Stimulated activated memory B cell treated with anti-CD40 and anti-IgM and Interleukin-4, amounts not matched to agents 10 μg/mL and 1 μg/mL and 100 μg/mL, for 72 hours (primary cell): ENCODE measurements around the gene ARL5B.

Experiments
- ATAC-seq: fragments of 150-1000 bp; cut with Tn5 transposase; 2 replicates; pipeline ENCODE4 v1.10.0; 2021
- H3K27ac Mint-ChIP-seq: one replicate; pipeline ENCODE4 v1.8.0; 2022; ENCODE audit warnings: mild to moderate bottlenecking, mixed read lengths
- H3K27me3 Mint-ChIP-seq: one replicate; pipeline ENCODE4 v1.8.0; 2022; ENCODE audit warnings: mixed read lengths
- H3K36me3 Mint-ChIP-seq: one replicate; pipeline ENCODE4 v1.8.0; 2022; ENCODE audit warnings: mixed read lengths
- H3K4me1 Mint-ChIP-seq: one replicate; pipeline ENCODE4 v1.8.0; 2022; ENCODE audit warnings: mixed read lengths
- H3K4me3 Mint-ChIP-seq: one replicate; pipeline ENCODE4 v1.8.0; 2022; ENCODE audit warnings: mild to moderate bottlenecking, moderate library complexity, mixed read lengths
- H3K9me3 Mint-ChIP-seq: one replicate; pipeline ENCODE4 v1.8.0; 2022; ENCODE audit warnings: mixed read lengths

Gene ARL5B

DNA sequence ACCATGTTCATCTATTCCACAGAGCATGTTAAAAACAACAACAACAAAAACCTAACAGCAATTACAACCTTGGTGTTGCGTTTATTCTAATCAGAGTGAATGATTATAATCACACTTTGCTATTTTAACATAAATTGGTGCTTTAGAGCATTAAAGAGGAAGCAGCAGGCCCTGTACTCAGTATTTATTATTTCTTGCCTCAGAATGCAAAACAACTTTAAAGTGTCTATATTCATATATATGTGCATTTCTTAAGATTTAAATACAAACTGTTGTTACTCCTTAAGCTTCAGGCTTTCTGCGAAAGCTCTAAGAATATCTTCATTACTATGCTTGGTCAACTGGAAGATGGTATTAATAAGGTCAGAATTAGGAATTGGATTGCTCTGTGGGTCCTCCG, 21.5 kb downstream of the ARL5B start:
- no peaks in the 10 kb centered on the region for H3K9me3 Mint-ChIP-seq
- no peaks in the 10 kb centered on the region for H3K4me1 Mint-ChIP-seq
- no peak overlapping the region for H3K27ac Mint-ChIP-seq
- H3K27me3 Mint-ChIP-seq, result no peaks in the 10 kb centered on the region
- peaks cover 16% of the 10 kb centered on the region for H3K36me3 Mint-ChIP-seq
- ATAC-seq, result no peak
- H3K4me3 Mint-ChIP-seq, result no peak overlapping the region

- H3K9me3 Mint-ChIP-seq, result no peaks in the 10 kb centered on the region
- peaks cover 16% of the 10 kb centered on the region for H3K36me3 Mint-ChIP-seq
- no peaks in the 10 kb centered on the region for H3K4me1 Mint-ChIP-seq
- no peak overlapping the region for H3K27ac Mint-ChIP-seq
- no peak for ATAC-seq
- H3K4me3 Mint-ChIP-seq, result no peak overlapping the region
- H3K27me3 Mint-ChIP-seq, result no peaks in the 10 kb centered on the region
Measured at GRCh38 chr10:18681366-18681765, 22.1 kb downstream of the ARL5B start.

DNA sequence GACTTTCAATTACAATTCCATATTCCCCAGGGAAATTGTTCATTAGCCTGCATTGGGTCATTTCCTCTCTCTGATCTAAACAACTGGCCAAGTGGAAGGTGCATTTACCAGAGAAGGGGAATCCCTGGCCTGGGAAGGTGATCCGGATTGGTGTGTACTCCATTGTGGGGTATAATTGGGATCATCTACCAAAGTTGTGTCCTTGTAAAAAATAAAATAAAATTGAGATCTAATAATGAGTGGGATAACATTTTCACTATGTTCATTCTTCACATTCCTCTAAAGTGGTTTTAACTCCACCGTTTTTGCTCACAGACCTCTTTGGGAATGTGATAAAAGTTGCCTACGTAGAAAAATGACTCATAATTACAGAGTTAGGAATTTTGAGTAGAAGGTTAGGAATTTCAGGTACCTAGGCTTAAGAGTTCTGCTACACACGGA, 22.8 kb downstream of the ARL5B start:
- no peaks in the 10 kb centered on the region for H3K4me1 Mint-ChIP-seq
- ATAC-seq, result no peak

GRCh38 chr10:18683427-18683826, 24.2 kb downstream of the ARL5B start:
- no peaks in the 10 kb centered on the region for H3K9me3 Mint-ChIP-seq
- ATAC-seq, result no peak
- peaks cover 16% of the 10 kb centered on the region for H3K36me3 Mint-ChIP-seq
- H3K27me3 Mint-ChIP-seq, result peaks cover under 1% of the 10 kb centered on the region
- no peak overlapping the region for H3K4me3 Mint-ChIP-seq
- no peak overlapping the region for H3K27ac Mint-ChIP-seq
- no peaks in the 10 kb centered on the region for H3K4me1 Mint-ChIP-seq

More for the DNA sequence above, 22.8 kb downstream of the ARL5B start:
- no peaks in the 10 kb centered on the region for H3K27me3 Mint-ChIP-seq
- H3K36me3 Mint-ChIP-seq, result peaks cover 16% of the 10 kb centered on the region
- H3K4me3 Mint-ChIP-seq, result no peak overlapping the region
- H3K27ac Mint-ChIP-seq, result no peak overlapping the region
- no peaks in the 10 kb centered on the region for H3K9me3 Mint-ChIP-seq

DNA sequence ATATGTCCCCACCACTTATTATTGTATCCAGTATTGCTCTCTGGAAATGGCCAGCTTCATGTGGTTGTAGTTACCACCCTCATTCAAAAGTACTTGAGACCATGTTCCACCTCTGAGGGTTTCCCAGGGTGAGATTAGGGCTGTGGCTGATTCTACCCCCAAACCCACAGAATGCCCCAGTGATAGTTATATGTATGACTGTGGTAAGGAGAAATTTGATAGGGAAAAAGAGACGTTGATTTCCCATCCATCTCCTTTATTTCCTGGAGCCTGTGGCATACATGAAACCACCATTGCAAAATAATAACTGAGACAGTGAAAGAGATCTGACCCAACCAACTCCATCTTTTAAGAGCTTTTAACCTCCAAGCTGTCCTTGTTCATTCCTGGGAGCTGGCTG, 25.2 kb downstream of the ARL5B start:
- no peaks in the 10 kb centered on the region for H3K9me3 Mint-ChIP-seq
- ATAC-seq, result no peak
- peaks cover 16% of the 10 kb centered on the region for H3K36me3 Mint-ChIP-seq
- no peak overlapping the region for H3K4me3 Mint-ChIP-seq
- no peak overlapping the region for H3K27ac Mint-ChIP-seq
- H3K4me1 Mint-ChIP-seq, result no peaks in the 10 kb centered on the region
- peaks cover 11% of the 10 kb centered on the region for H3K27me3 Mint-ChIP-seq

GRCh38 chr10:18684953-18685352, 25.7 kb downstream of the ARL5B start:
- no peak for ATAC-seq
- Mint-ChIP-seq H3K27ac (no peak overlapping the region), H3K4me3 (no peak overlapping the region), H3K27me3 (peaks cover 12% of the 10 kb centered on the region), H3K4me1 (no peaks in the 10 kb centered on the region), H3K9me3 (no peaks in the 10 kb centered on the region), H3K36me3 (peaks cover 16% of the 10 kb centered on the region)

DNA sequence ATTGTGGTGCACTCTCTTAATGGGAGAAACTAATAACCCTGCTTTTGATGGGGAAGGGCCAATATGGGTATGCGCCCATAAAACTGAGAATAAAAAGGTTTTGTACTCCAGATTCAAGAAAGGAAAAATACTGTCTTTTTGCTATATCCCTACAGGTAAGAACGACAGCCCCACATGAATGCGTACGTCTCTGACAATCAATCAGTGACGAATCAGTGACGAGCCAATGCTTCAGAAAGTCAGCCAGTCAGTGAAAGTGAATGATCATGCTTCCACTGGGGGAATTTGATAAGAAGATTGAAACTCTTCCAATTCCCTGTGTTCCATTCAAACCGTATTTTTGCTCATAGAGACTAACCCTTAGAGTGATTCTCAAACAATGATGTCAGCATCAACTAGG, 26.3 kb downstream of the ARL5B start:
- no peak for ATAC-seq
- Mint-ChIP-seq H3K4me1 (no peaks in the 10 kb centered on the region), H3K9me3 (no peaks in the 10 kb centered on the region), H3K27ac (no peak overlapping the region), H3K4me3 (no peak overlapping the region), H3K36me3 (peaks cover 16% of the 10 kb centered on the region), H3K27me3 (peaks cover 12% of the 10 kb centered on the region)

- Mint-ChIP-seq H3K36me3 (peaks cover 11% of the 10 kb centered on the region), H3K27ac (no peak overlapping the region), H3K27me3 (peaks cover 12% of the 10 kb centered on the region), H3K4me1 (no peaks in the 10 kb centered on the region), H3K9me3 (no peaks in the 10 kb centered on the region), H3K4me3 (no peak overlapping the region)
- ATAC-seq, result no peak
Measured at GRCh38 chr10:18687195-18687594, 28.0 kb downstream of the ARL5B start.

GRCh38 chr10:18687706-18688105, 28.5 kb downstream of the ARL5B start:
- no peak for ATAC-seq
- H3K4me3 Mint-ChIP-seq, result no peak overlapping the region
- H3K36me3 Mint-ChIP-seq, result peaks cover 8% of the 10 kb centered on the region
- peaks cover 12% of the 10 kb centered on the region for H3K27me3 Mint-ChIP-seq
- H3K9me3 Mint-ChIP-seq, result no peaks in the 10 kb centered on the region
- H3K27ac Mint-ChIP-seq, result no peak overlapping the region
- H3K4me1 Mint-ChIP-seq, result no peaks in the 10 kb centered on the region

GRCh38 chr10:18689498-18689897, 30.3 kb downstream of the ARL5B start:
- H3K4me3 Mint-ChIP-seq, result no peak overlapping the region
- peaks cover 12% of the 10 kb centered on the region for H3K27me3 Mint-ChIP-seq
- no peaks in the 10 kb centered on the region for H3K36me3 Mint-ChIP-seq
- H3K4me1 Mint-ChIP-seq, result no peaks in the 10 kb centered on the region
- H3K9me3 Mint-ChIP-seq, result no peaks in the 10 kb centered on the region
- no peak for ATAC-seq
- H3K27ac Mint-ChIP-seq, result no peak overlapping the region

GRCh38 chr10:18690541-18690940, 31.3 kb downstream of the ARL5B start:
- no peak for ATAC-seq
- Mint-ChIP-seq H3K9me3 (no peaks in the 10 kb centered on the region), H3K27ac (no peak overlapping the region), H3K4me1 (no peaks in the 10 kb centered on the region), H3K36me3 (no peaks in the 10 kb centered on the region), H3K4me3 (no peak overlapping the region), H3K27me3 (peaks cover 12% of the 10 kb centered on the region)

DNA sequence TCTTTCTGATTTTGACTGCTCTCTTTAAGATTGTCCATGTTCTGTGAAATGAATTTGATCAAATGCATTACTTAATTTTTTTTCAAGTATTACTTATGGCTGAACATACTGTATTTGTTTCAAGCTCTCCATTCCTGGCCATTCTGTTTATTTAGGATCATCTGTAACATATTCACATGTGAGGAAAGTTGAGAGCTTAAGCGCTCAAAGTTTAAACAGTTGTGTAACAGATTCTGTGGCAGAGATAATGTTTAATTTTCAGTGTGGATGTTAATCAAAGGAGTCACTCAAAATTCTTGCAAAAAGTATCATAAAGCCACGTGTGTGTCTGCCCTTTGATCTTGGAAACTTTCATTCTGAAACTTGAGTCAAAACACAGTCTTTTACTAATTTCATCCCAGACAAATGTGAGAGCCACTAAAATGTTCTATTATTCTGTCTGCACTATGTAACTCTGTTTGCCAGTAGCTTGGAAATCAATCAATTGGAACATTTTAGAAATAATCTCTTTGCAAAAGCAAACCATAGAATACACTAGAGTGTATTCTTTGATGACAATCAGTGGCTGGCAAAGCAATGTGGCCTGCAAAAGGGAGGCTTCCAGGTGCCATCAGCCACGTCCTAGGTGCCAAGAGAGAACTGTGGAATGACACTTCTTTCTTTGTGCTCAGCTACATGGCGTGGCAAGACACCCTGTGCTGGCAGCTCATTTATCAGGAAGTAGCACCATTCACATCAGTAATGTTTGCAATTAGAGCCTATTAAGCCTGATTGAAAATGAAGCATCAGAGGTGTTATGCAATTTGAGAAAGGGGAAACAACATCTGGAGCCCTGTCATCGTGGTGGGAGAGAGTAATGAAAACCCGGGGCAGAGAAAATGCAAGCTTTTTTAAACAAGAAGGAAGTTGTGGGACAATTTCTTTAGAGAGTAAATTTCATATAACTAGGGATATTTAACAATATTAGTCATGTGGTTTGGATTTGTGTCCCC, 40.9 kb downstream of the ARL5B start:
- Mint-ChIP-seq H3K9me3 (peaks cover 7% of the 10 kb centered on the region), H3K36me3 (no peaks in the 10 kb centered on the region)
- ATAC-seq, result no peak

DNA sequence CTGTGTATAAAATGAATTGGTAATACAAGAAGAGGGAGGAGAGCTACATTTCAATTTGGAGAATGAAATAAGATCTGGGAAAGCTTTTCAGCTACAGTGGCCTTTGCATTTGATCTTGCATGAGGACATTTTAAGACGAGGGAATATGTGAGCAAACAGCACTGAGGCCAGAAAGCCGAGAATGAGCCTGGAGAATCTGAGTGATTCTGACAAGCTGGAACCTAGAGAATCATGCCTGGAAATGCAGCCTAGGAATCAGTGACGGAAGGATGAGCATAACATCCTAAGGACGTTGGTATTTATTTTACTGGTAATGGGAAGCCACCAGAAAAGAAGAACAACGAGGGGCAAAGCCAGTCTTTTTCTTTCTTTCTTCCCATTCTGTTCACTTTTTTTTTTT, 44.3 kb downstream of the ARL5B start:
- no peak for ATAC-seq

More for the DNA sequence above, 40.9 kb downstream of the ARL5B start:
- H3K27me3 Mint-ChIP-seq, result no peaks in the 10 kb centered on the region
- no peak overlapping the region for H3K4me3 Mint-ChIP-seq
- H3K27ac Mint-ChIP-seq, result no peak overlapping the region
- no peaks in the 10 kb centered on the region for H3K4me1 Mint-ChIP-seq

DNA sequence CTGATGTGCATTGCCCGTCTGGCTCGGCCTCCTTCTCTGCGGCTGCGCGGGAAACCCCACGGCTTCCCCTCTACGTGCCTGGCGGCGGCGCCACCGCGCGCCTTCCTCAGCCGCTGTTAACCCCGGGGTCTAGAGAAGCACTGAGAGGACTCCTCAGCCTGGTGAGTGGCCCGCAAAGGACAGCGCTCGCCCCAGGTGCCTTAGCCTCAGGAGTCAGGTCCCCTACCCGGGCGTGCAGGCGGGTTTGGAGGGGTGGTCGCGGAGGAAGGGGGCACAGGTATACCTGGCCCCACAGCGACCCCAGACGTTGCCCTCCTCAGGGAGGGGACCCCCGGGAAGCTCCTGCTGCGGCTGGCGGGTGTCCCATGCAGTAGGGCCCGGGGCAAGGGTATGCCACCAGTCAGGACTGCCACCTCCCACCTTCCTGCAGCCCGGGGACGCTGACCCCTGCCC, 51.0 kb downstream of the ARL5B start:
- no peaks in the 10 kb centered on the region for H3K4me1 Mint-ChIP-seq

More for the DNA sequence above, 44.3 kb downstream of the ARL5B start:
- no peaks in the 10 kb centered on the region for H3K9me3 Mint-ChIP-seq
- H3K4me3 Mint-ChIP-seq, result no peak overlapping the region
- no peak overlapping the region for H3K27ac Mint-ChIP-seq
- H3K36me3 Mint-ChIP-seq, result no peaks in the 10 kb centered on the region
- no peaks in the 10 kb centered on the region for H3K27me3 Mint-ChIP-seq
- H3K4me1 Mint-ChIP-seq, result no peaks in the 10 kb centered on the region

GRCh38 chr10:18713077-18713476, 53.8 kb downstream of the ARL5B start:
- no peak for ATAC-seq
- Mint-ChIP-seq H3K36me3 (no peaks in the 10 kb centered on the region), H3K27ac (no peak overlapping the region), H3K27me3 (no peaks in the 10 kb centered on the region), H3K9me3 (no peaks in the 10 kb centered on the region), H3K4me1 (no peaks in the 10 kb centered on the region), H3K4me3 (no peak overlapping the region)

More for the DNA sequence above, 51.0 kb downstream of the ARL5B start:
- H3K4me3 Mint-ChIP-seq, result no peak overlapping the region
- no peak overlapping the region for H3K27ac Mint-ChIP-seq
- peak; percentile 48 for ATAC-seq
- no peaks in the 10 kb centered on the region for H3K27me3 Mint-ChIP-seq
- no peaks in the 10 kb centered on the region for H3K9me3 Mint-ChIP-seq
- no peaks in the 10 kb centered on the region for H3K36me3 Mint-ChIP-seq

GRCh38 chr10:18718991-18719390, 59.8 kb downstream of the ARL5B start:
- no peak overlapping the region for H3K4me3 Mint-ChIP-seq
- no peaks in the 10 kb centered on the region for H3K9me3 Mint-ChIP-seq
- no peaks in the 10 kb centered on the region for H3K36me3 Mint-ChIP-seq
- ATAC-seq, result no peak
- no peak overlapping the region for H3K27ac Mint-ChIP-seq
- no peaks in the 10 kb centered on the region for H3K27me3 Mint-ChIP-seq
- no peaks in the 10 kb centered on the region for H3K4me1 Mint-ChIP-seq
